ENCODE results near the gene COL4A1.

DNA sequence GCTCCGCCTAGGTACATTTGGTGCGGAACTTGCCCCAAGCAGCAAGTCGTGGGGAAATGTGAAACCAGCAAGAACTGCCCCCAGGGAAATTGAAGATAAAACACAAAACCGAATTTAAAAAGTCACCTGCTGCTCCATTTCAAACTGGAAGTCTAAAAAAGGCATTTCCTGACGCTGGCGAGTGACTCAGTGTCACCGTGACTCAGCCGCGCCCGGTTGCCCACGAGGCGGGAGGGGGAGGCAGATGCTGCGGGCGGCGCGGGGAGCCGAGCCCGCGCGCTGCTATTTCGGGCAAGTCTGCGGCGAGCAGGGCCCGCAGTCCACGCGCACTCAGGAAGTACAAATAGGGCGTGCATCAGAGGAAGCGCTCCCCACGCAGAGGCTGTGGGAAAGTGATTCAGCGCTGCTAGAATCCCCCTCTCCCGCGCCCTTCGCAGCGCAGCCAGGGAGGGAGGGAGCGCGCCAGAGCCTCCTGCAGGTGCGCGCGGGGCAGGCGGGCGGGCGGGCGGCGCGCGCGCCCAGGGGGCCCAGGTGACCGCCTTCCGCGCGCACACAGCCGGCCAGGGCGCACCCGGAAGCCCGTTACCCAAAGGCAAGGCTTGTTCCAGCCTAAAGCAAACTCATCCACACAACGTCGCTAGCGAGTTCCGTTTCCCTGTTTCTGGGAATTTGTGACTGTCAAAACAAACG lies 168.8 kb downstream of the COL4A1 start:
- no peak for TF ChIP-seq GATA2 (IDR thresholded peaks at IDR 0.05; ENCODE audit: low read depth, low read length)
- no peak for TF ChIP-seq GATA3 (IDR thresholded peaks at IDR 0.05; ENCODE audit: low read depth, low read length)

Data from SH-SY5Y (cell line).